Measurements from ENCODE around the gene TAGAP. TPM values are rescaled to one million over a fixed set of nuclear protein-coding genes. Genes with fewer than 3 reads are reported as not detected.
A peak's percentile ranks its signal among the peaks of the same experiment; 100 is the strongest.

The TAGAP gene
- total RNA-seq, 2 experiments from 2014 or later: 22.7 to 30.7 TPM

DNA sequence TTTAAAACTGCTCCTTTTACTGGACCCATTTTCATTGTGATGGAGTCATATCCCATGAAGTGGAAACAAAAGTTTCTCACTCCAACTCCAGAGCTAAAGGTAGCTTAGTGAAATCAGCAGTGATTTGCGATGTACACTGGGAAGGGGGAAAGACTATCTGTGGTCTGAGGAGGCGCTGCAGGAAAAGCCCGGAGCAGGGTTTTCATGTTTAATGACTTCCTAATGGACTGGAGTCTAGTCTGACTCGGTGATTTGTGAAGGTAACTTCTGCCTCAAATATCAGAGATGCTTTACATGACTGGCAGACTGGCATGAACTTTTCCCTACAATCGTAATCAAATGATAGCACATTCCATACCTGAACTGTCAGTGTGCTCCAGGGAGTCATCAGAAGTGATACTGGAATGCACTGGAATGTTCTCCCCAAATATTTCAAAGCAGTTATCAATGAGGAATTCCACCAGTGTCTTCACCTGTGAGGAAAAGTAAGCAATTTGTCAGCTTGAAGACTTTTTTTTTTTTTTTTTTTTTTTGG lies 7.0 kb downstream of the TAGAP start:
- peaks cover 53% of the 10 kb centered on the region for H3K4me1 ChIP-seq (ENCODE audit: insufficient read depth, low read length, poor library complexity, severe bottlenecking)
- H2AFZ ChIP-seq (ENCODE audit: low read length): no peak overlapping the region
- H3K79me2 ChIP-seq (ENCODE audit: insufficient read depth, low read depth, low read length): peaks cover 79% of the 10 kb centered on the region
- H3K4me3 ChIP-seq (ENCODE audit: low read depth, low read length, poor library complexity, severe bottlenecking): peak overlapping the region; percentile 61
- H3K27ac ChIP-seq (ENCODE audit: low read depth, low read length, poor library complexity, severe bottlenecking): peak overlapping the region; percentile 96
- no peaks in the 10 kb centered on the region for H3K9me2 ChIP-seq (ENCODE audit: insufficient read depth, low read length)
- POLR2A ChIA-PET: interaction anchor here (0.6 to 2.3 kb wide), 7 partner anchors 18 to 237 kb away, joined by 3 to 22 read pairs (median 8); partner anchors contain the start of gene RSPH3
- CTCF ChIA-PET (ENCODE audit: unreplicated experiment): no interaction called here
- no peak for TF ChIP-seq EZH2phosphoT487 (IDR thresholded peaks at IDR 0.05; ENCODE audit: borderline replicate concordance, low read depth, low read length)
- TF ChIP-seq, protein P1, sequence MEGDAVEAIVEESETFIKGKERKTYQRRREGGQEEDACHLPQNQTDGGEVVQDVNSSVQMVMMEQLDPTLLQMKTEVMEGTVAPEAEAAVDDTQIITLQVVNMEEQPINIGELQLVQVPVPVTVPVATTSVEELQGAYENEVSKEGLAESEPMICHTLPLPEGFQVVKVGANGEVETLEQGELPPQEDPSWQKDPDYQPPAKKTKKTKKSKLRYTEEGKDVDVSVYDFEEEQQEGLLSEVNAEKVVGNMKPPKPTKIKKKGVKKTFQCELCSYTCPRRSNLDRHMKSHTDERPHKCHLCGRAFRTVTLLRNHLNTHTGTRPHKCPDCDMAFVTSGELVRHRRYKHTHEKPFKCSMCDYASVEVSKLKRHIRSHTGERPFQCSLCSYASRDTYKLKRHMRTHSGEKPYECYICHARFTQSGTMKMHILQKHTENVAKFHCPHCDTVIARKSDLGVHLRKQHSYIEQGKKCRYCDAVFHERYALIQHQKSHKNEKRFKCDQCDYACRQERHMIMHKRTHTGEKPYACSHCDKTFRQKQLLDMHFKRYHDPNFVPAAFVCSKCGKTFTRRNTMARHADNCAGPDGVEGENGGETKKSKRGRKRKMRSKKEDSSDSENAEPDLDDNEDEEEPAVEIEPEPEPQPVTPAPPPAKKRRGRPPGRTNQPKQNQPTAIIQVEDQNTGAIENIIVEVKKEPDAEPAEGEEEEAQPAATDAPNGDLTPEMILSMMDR (conservative IDR thresholded peaks at IDR 0.05; ENCODE audit: low read length): no peak
- peaks cover 84% of the 10 kb centered on the region for H3K36me3 ChIP-seq (ENCODE audit: insufficient read depth, low read length)
- no peaks in the 10 kb centered on the region for H3K9me3 ChIP-seq (ENCODE audit: low read length)
- BruUV-seq (replicated peaks): no TSS peak
- DNase-seq (ENCODE audit: low spot score): no peak
- intact Hi-C loops (cut with micrococcal nuclease; ENCODE audit: unreplicated experiment): no loop called here
- peak overlapping the region; percentile 95 for H3K4me2 ChIP-seq (ENCODE audit: low read length)
- no peaks in the 10 kb centered on the region for H4K20me1 ChIP-seq (ENCODE audit: insufficient read depth, low read length)

DNA sequence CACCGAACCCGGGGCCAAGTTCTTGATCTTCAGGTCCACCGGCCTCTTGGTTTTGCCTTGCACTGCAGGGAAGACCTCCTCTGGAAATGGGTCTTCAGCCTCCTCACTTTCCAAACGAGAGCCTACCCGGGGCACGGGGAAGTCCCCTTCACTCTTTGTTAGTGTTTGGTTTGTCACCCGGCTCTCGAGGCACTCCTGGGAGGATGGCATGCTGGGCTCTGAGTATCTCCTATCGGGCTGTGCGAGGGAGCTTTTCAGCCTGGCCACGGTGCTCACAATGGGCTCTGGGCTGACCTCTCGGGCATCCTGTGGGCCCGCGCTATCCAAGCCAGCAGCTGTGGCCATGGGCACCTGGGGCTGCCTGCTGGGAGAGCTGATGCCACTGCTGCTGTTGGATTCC lies 8.1 kb downstream of the TAGAP start:
- Histone ChIP-seq H3K4me2 (ENCODE audit: low read length) (no peak overlapping the region), H4K20me1 (ENCODE audit: insufficient read depth, low read length) (no peaks in the 10 kb centered on the region), H3K4me1 (ENCODE audit: insufficient read depth, low read length, poor library complexity, severe bottlenecking) (peaks cover 44% of the 10 kb centered on the region), H3K27ac (ENCODE audit: low read depth, low read length, poor library complexity, severe bottlenecking) (no peak overlapping the region), H3K9me2 (ENCODE audit: insufficient read depth, low read length) (no peaks in the 10 kb centered on the region), H3K36me3 (ENCODE audit: insufficient read depth, low read length) (peaks cover 72% of the 10 kb centered on the region), H2AFZ (ENCODE audit: low read length) (no peak overlapping the region), H3K9me3 (ENCODE audit: low read length) (no peaks in the 10 kb centered on the region), H3K79me2 (ENCODE audit: insufficient read depth, low read depth, low read length) (peaks cover 68% of the 10 kb centered on the region), H3K4me3 (ENCODE audit: low read depth, low read length, poor library complexity, severe bottlenecking) (no peak overlapping the region)
- intact Hi-C loops (cut with micrococcal nuclease; ENCODE audit: unreplicated experiment): no loop called here
- ChIA-PET CTCF (ENCODE audit: unreplicated experiment) (interaction anchor here (1.0 kb wide), 1 partner anchor 71 kb away, joined by 3 read pairs; no protein-coding TSS in a partner anchor), POLR2A (interaction anchor here (1.7 kb wide), 1 partner anchor 14 kb away, joined by 6 read pairs; no protein-coding TSS in a partner anchor)
- no peak for TF ChIP-seq EZH2phosphoT487 (IDR thresholded peaks at IDR 0.05; ENCODE audit: borderline replicate concordance, low read depth, low read length)
- TF ChIP-seq, protein P1 (conservative IDR thresholded peaks at IDR 0.05; ENCODE audit: low read length): no peak
- no TSS peak for BruUV-seq (replicated peaks)
- DNase-seq (ENCODE audit: low spot score): no peak

DNA sequence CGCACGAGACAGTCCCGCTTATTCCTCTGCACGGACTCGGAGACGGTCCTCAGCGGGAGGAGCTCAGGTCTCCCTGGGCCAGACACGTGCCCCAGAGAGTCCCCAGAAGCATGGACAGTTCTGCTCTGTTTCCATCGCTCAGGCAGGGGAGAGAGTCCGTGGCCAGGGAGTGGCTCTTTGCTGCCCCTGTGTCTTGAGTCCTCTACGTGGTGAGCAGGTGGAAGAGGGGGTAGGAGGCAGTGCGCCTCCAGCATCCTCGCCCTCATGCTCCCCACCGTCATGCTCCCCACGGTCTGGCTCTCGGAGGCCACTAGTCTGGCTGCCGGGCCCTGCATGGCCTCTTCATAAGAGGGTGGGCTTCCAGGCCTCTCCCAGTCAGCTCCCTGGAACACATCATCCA lies 8.9 kb downstream of the TAGAP start:
- no TSS peak for BruUV-seq (replicated peaks)
- no peaks in the 10 kb centered on the region for H4K20me1 ChIP-seq (ENCODE audit: insufficient read depth, low read length)
- no peak overlapping the region for H3K4me3 ChIP-seq (ENCODE audit: low read depth, low read length, poor library complexity, severe bottlenecking)
- no peaks in the 10 kb centered on the region for H3K9me3 ChIP-seq (ENCODE audit: low read length)
- no peak overlapping the region for H2AFZ ChIP-seq (ENCODE audit: low read length)
- TF ChIP-seq EZH2phosphoT487 (IDR thresholded peaks at IDR 0.05; ENCODE audit: borderline replicate concordance, low read depth, low read length): no peak
- TF ChIP-seq, protein P1 (conservative IDR thresholded peaks at IDR 0.05; ENCODE audit: low read length): no peak
- H3K79me2 ChIP-seq (ENCODE audit: insufficient read depth, low read depth, low read length): peaks cover 60% of the 10 kb centered on the region
- no peaks in the 10 kb centered on the region for H3K9me2 ChIP-seq (ENCODE audit: insufficient read depth, low read length)
- intact Hi-C loops (cut with micrococcal nuclease; ENCODE audit: unreplicated experiment): no loop called here
- DNase-seq (ENCODE audit: low spot score): no peak
- H3K4me1 ChIP-seq (ENCODE audit: insufficient read depth, low read length, poor library complexity, severe bottlenecking): peaks cover 36% of the 10 kb centered on the region
- peaks cover 64% of the 10 kb centered on the region for H3K36me3 ChIP-seq (ENCODE audit: insufficient read depth, low read length)
- ChIA-PET POLR2A (interaction anchor here (0.5 to 1.7 kb wide), 3 partner anchors 13 to 61 kb away, joined by 3 to 6 read pairs (median 4); no protein-coding TSS in a partner anchor), CTCF (ENCODE audit: unreplicated experiment) (interaction anchor here (0.6 to 1.0 kb wide), 2 partner anchors 72 to 92 kb away, joined by 3 to 5 read pairs; no protein-coding TSS in a partner anchor)
- no peak overlapping the region for H3K27ac ChIP-seq (ENCODE audit: low read depth, low read length, poor library complexity, severe bottlenecking)
- H3K4me2 ChIP-seq (ENCODE audit: low read length): no peak overlapping the region
